Fibroblast of lung (primary cell): ENCODE data around the gene WBP11. TPM values are rescaled to one million over a fixed set of nuclear protein-coding genes. Genes with fewer than 3 reads are reported as not detected.

ENCODE experiments used
- DNase-seq, 2 donors: peaks; one replicate each; pipeline versions ENCODE4 v3.0.0 to v3.0.0-alpha.2; 2010; ENCODE audit warnings: low read depth in 2 of 2
- H2AFZ ChIP-seq: 2 replicates; pipeline ENCODE4 v1.5.1; 2012; ENCODE audit warnings: low read length, control low read depth, inconsistent platforms
- H3K27ac ChIP-seq: 2 replicates; pipeline ENCODE4 v1.5.1; 2011; ENCODE audit warnings: low read length, control low read depth; ENCODE audit not compliant: insufficient read depth
- H3K27me3 ChIP-seq: 2 replicates; pipeline ENCODE4 v1.5.1; 2011; ENCODE audit warnings: mild to moderate bottlenecking, low read length; ENCODE audit not compliant: control insufficient read depth, insufficient read depth
- H3K36me3 ChIP-seq: 2 replicates; pipeline ENCODE4 v1.5.1; 2011; ENCODE audit warnings: low read length; ENCODE audit not compliant: control insufficient read depth, insufficient read depth
- H3K4me1 ChIP-seq: 2 replicates; pipeline ENCODE4 v1.5.1; 2011; ENCODE audit warnings: low read length; ENCODE audit not compliant: control insufficient read depth, insufficient read depth; ENCODE audit errors: extremely low read depth
- H3K4me2 ChIP-seq: 2 replicates; pipeline ENCODE4 v1.5.1; 2011; ENCODE audit warnings: low read length, control low read depth; ENCODE audit not compliant: insufficient read depth; ENCODE audit errors: extremely low read depth
- H3K4me3 ChIP-seq, 4 experiments: fragments of 200-600 bp in 1 of 4; sonication (generic) in 1 of 4; replicated peaks in 1 of 4; 2 replicates each; pipeline ENCODE4 v1.5.1; 2011 to 2016; ENCODE audit warnings: low read length in 4 of 4, low read depth in 3 of 4, mild to moderate bottlenecking in 3 of 4, control low read depth in 2 of 4, inconsistent platforms in 1 of 4, mixed read lengths in 1 of 4; ENCODE audit not compliant: insufficient read depth in 1 of 4; ENCODE audit errors: control extremely low read depth in 1 of 4
- H3K79me2 ChIP-seq: 2 replicates; pipeline ENCODE4 v1.5.1; 2012; ENCODE audit warnings: mild to moderate bottlenecking, low read length, inconsistent platforms; ENCODE audit not compliant: control insufficient read depth, insufficient read depth
- H3K9ac ChIP-seq: 2 replicates; pipeline ENCODE4 v1.5.1; 2011; ENCODE audit warnings: mild to moderate bottlenecking, low read length, control low read depth; ENCODE audit not compliant: insufficient read depth
- H3K9me3 ChIP-seq: 2 replicates; pipeline ENCODE4 v1.5.1; 2012; ENCODE audit warnings: low read depth, low read length; ENCODE audit not compliant: control insufficient read depth, insufficient read depth
- H4K20me1 ChIP-seq: 2 replicates; pipeline ENCODE4 v1.5.1; 2011; ENCODE audit warnings: low read length; ENCODE audit not compliant: control insufficient read depth, insufficient read depth; ENCODE audit errors: extremely low read depth
- CTCF ChIP-seq, 2 donors: IDR thresholded peaks in 1 of 2; conservative IDR thresholded peaks in 1 of 2; 1 replicate in 1 of 2; 2 replicates in 1 of 2; pipeline ENCODE4 v1.5.1; 2011 to 2012; ENCODE audit warnings: low read length in 2 of 2, control low read depth in 1 of 2, inconsistent platforms in 1 of 2, low read depth in 1 of 2, mild to moderate bottlenecking in 1 of 2
- EZH2 ChIP-seq: IDR thresholded peaks from 2 replicates; pipeline ENCODE4 v1.5.1; 2012; ENCODE audit warnings: low read length, control low read depth, mild to moderate bottlenecking; ENCODE audit errors: missing control alignments
- polyA plus RNA-seq, 2 donors: library from polyadenylated mRNA; depleted of rRNA in 1 of 2; stranded (reverse) in 1 of 2; unstranded in 1 of 2; fragments of >200 nt; gene quantifications; 2 replicates each; pipeline ENCODE4 v1.2.1, GENCODE V29; 2011 to 2012; ENCODE audit warnings: missing spikeins in 1 of 2
- total RNA-seq: library from RNA; depleted of rRNA; stranded (reverse); fragments of >200 nt; gene quantifications from 2 replicates; pipeline ENCODE4 v1.2.1, GENCODE V29; 2014

The WBP11 gene
- total and polyA plus RNA-seq, 2 donors (not counting 1 experiment from before 2014, with no cell fraction given) = 10.6 to 17.5 TPM

DNA sequence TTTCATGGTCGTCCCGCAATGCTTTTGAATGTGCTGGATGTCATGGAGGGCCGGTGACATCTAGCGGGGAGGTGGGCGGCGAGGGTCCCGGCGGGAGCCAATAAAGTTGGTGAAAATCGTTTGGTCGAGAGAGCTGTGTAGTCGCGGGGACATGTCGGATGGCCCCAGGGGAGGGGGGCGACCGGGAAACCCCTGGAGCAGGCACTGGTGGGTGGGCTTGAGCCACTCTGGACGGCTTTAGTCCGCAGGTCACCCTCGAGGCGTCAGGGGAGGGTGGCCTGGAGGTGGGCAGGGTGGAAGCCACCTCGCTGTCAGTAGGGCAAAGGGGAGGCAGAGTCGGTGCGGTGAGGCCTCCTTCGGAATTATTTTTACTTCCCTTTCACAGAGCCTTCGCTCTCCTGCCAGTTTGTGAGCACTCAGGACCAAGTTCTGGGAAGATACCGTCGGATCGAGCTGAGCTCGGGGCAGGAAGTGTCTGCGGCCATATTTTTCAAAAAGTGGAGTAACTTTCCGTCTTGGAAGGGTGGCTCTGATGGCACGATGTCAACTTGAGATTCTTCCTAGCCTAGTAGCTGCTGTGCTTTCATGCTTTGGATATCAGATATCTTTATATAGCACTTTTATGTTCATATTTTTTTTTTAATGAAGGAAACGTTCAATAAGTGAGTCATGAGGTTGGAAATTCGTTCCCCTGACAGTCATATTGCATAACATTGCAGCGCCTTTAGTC lies 28.2 kb downstream of the WBP11 start:
- no peaks in the 10 kb centered on the region for H3K36me3 ChIP-seq
- H3K4me2 ChIP-seq = peak overlapping the region; percentile 90
- H3K9me3 ChIP-seq = no peaks in the 10 kb centered on the region
- H2AFZ ChIP-seq = peak overlapping the region; percentile 28
- H3K9ac ChIP-seq = peak overlapping the region; percentile 90
- no peaks in the 10 kb centered on the region for H4K20me1 ChIP-seq
- peak; percentile 44 to 80 for DNase-seq
- H3K79me2 ChIP-seq = peaks cover 18% of the 10 kb centered on the region
- TF ChIP-seq EZH2 (no peak), CTCF (conservative IDR thresholded peaks at IDR 0.05 in 1 of 2, IDR thresholded peaks at IDR 0.05 in 1 of 2; ENCODE audit: low read depth in 1 of 2, low read length in 2 of 2) (no peak)
- H3K4me1 ChIP-seq = peaks cover 10% of the 10 kb centered on the region
- H3K27ac ChIP-seq = peak overlapping the region; percentile 97
- H3K27me3 ChIP-seq = no peaks in the 10 kb centered on the region
- peak overlapping the region; percentile 61 to 89 (median 79) for H3K4me3 ChIP-seq

- Histone ChIP-seq H4K20me1 (no peaks in the 10 kb centered on the region), H3K79me2 (peaks cover 24% of the 10 kb centered on the region), H3K27ac (peak overlapping the region; percentile 97), H3K4me1 (peaks cover 9% of the 10 kb centered on the region), H3K4me2 (peak overlapping the region; percentile 90), H3K27me3 (no peaks in the 10 kb centered on the region), H3K9ac (peak overlapping the region; percentile 90), H3K36me3 (no peaks in the 10 kb centered on the region), H2AFZ (peak overlapping the region; percentile 28), H3K9me3 (no peaks in the 10 kb centered on the region), H3K4me3 (peak overlapping the region; percentile 61 to 89 (median 79))
- TF ChIP-seq EZH2 = no peak
- TF ChIP-seq CTCF (conservative IDR thresholded peaks at IDR 0.05 in 1 of 2, IDR thresholded peaks at IDR 0.05 in 1 of 2; ENCODE audit: low read depth in 1 of 2, low read length in 2 of 2) = no peak
- peak; percentile 95 to 97 for DNase-seq
These were observed 29.0 kb downstream of the WBP11 start for GRCh38 chr12:14774074-14774905.

GRCh38 chr12:14773685-14774073 lies 29.6 kb downstream of the WBP11 start:
- H3K27me3 ChIP-seq = no peaks in the 10 kb centered on the region

More at GRCh38 chr12:14773685-14774073, 29.6 kb downstream of the WBP11 start:
- peak overlapping the region; percentile 22 for H2AFZ ChIP-seq
- no peak for TF ChIP-seq EZH2
- TF ChIP-seq CTCF (conservative IDR thresholded peaks at IDR 0.05 in 1 of 2, IDR thresholded peaks at IDR 0.05 in 1 of 2; ENCODE audit: low read depth in 1 of 2, low read length in 2 of 2) = no peak
- peak overlapping the region; percentile 30 for H3K27ac ChIP-seq
- H3K9ac ChIP-seq = no peak overlapping the region
- peaks cover 9% of the 10 kb centered on the region for H3K4me1 ChIP-seq
- no peak for DNase-seq
- no peaks in the 10 kb centered on the region for H4K20me1 ChIP-seq
- H3K4me2 ChIP-seq = peak overlapping the region; percentile 28
- peak overlapping the region; percentile 61 to 89 (median 79) for H3K4me3 ChIP-seq
- no peaks in the 10 kb centered on the region for H3K36me3 ChIP-seq
- peaks cover 25% of the 10 kb centered on the region for H3K79me2 ChIP-seq
- H3K9me3 ChIP-seq = no peaks in the 10 kb centered on the region
